Colonic mucosa (tissue), 4 donors: ENCODE results near the gene C19orf47. TPM values are rescaled to one million over a fixed set of nuclear protein-coding genes. Genes with fewer than 3 reads are reported as not detected.
A peak's percentile ranks its signal among the peaks of the same experiment; 100 is the strongest.

Source experiments
- DNase-seq: peaks from one replicate; pipeline ENCODE4 v3.0.0-alpha.2; 2020
- H3K27ac ChIP-seq: fragments of 200-600 bp; one replicate; pipeline ENCODE4 v1.8.0; 2021
- H3K27me3 ChIP-seq: fragments of 200-600 bp; one replicate; pipeline ENCODE4 v1.8.0; 2021
- H3K36me3 ChIP-seq: fragments of 200-600 bp; one replicate; pipeline ENCODE4 v1.8.0; 2021
- H3K4me1 ChIP-seq: fragments of 200-600 bp; one replicate; pipeline ENCODE4 v1.8.0; 2021; ENCODE audit warnings: mild to moderate bottlenecking
- H3K4me3 ChIP-seq: fragments of 200-600 bp; one replicate; pipeline ENCODE4 v1.8.0; 2021
- H3K9ac ChIP-seq, 2 donors: one replicate each; pipeline ENCODE4 v1.7.0; 2013; ENCODE audit warnings: control low read depth in 2 of 2, low read depth in 2 of 2, low read length in 2 of 2
- H3K9me3 ChIP-seq: fragments of 200-600 bp; one replicate; pipeline ENCODE4 v1.8.0; 2021
- CTCF ChIP-seq: fragments of 200-600 bp; IDR thresholded peaks from one replicate; pipeline ENCODE4 v1.8.0; 2022; ENCODE audit warnings: antibody characterized with exemption, mild to moderate bottlenecking
- intact Hi-C: fragments of 100-400 bp; cut with DNase I; formaldehyde crosslinking; loops from one replicate; pipeline ENCODE4 v1.14.1; 2022
- total RNA-seq, 2 donors: library from RNA; stranded (reverse); fragmentation: NEBNext Ultra II Directional in 1 of 2; extraction: Animal tissue kit (Norgen Biotek cat#: 25700) in 1 of 2; gene quantifications; one replicate each; pipeline ENCODE4 v1.2.1, GENCODE V29; 2021
- donor health status: healthy.
- donor health status: DM: no; HTN: no; CAD: no.
- donor health status: DM: no; HTN: no; CAD: no.

C19orf47 gene
- total RNA-seq, 2 donors from 2014 or later = 9.2 to 14.9 TPM

GRCh38 chr19:40282209-40282580 lies 66.0 kb downstream of the C19orf47 start:
- peaks cover 19% of the 10 kb centered on the region for H3K4me1 ChIP-seq
- intact Hi-C loops = no loop called here
- no peak overlapping the region for H3K4me3 ChIP-seq
- no peaks in the 10 kb centered on the region for H3K9me3 ChIP-seq
- no peaks in the 10 kb centered on the region for H3K27me3 ChIP-seq
- no peak for DNase-seq
- no peak overlapping the region for H3K9ac ChIP-seq
- H3K36me3 ChIP-seq = no peaks in the 10 kb centered on the region
- TF ChIP-seq CTCF = no peak
- no peak overlapping the region for H3K27ac ChIP-seq

- intact Hi-C loops = no loop called here
- Histone ChIP-seq H3K27me3 (no peaks in the 10 kb centered on the region), H3K4me1 (peaks cover 19% of the 10 kb centered on the region), H3K9ac (peak overlapping the region in 1 of 2 donors; percentile 58), H3K9me3 (no peaks in the 10 kb centered on the region), H3K27ac (peak overlapping the region; percentile 75), H3K36me3 (no peaks in the 10 kb centered on the region), H3K4me3 (no peak overlapping the region)
- no peak for TF ChIP-seq CTCF
- DNase-seq = no peak
Measured at GRCh38 chr19:40281381-40282208, 66.6 kb downstream of the C19orf47 start.

GRCh38 chr19:40280608-40281221 lies 67.5 kb downstream of the C19orf47 start:
- Histone ChIP-seq H3K4me3 (no peak overlapping the region), H3K4me1 (peaks cover 19% of the 10 kb centered on the region), H3K9ac (peak overlapping the region; percentile 48 to 58), H3K36me3 (no peaks in the 10 kb centered on the region), H3K9me3 (no peaks in the 10 kb centered on the region), H3K27ac (peak overlapping the region; percentile 75), H3K27me3 (no peaks in the 10 kb centered on the region)
- TF ChIP-seq CTCF = no peak
- peak; percentile 91 for DNase-seq
- intact Hi-C loops = no loop called here

GRCh38 chr19:40279761-40280607 lies 68.2 kb downstream of the C19orf47 start:
- DNase-seq = no peak
- Histone ChIP-seq H3K27ac (peak overlapping the region; percentile 75), H3K36me3 (no peaks in the 10 kb centered on the region), H3K9ac (peak overlapping the region; percentile 13 to 58), H3K4me3 (no peak overlapping the region), H3K4me1 (peaks cover 19% of the 10 kb centered on the region), H3K27me3 (no peaks in the 10 kb centered on the region), H3K9me3 (no peaks in the 10 kb centered on the region)
- TF ChIP-seq CTCF = no peak
- intact Hi-C loops = no loop called here

GRCh38 chr19:40279120-40279551 lies 69.1 kb downstream of the C19orf47 start:
- H3K4me1 ChIP-seq = peaks cover 19% of the 10 kb centered on the region
- H3K27me3 ChIP-seq = no peaks in the 10 kb centered on the region
- intact Hi-C loops = no loop called here
- H3K27ac ChIP-seq = peak overlapping the region; percentile 75
- H3K36me3 ChIP-seq = no peaks in the 10 kb centered on the region
- no peak overlapping the region for H3K4me3 ChIP-seq
- no peaks in the 10 kb centered on the region for H3K9me3 ChIP-seq
- DNase-seq = peak; percentile 37
- H3K9ac ChIP-seq = peak overlapping the region; percentile 13 to 58
- no peak for TF ChIP-seq CTCF
